PC-9 (cell line): ENCODE data around the gene ATF6.

Experiments
- CTCF ChIP-seq: fragments of 200-600 bp; sonication (generic); conservative IDR thresholded peaks from 2 replicates; pipeline ENCODE4 v1.6.1; 2017; ENCODE audit warnings: mixed run types, antibody characterized with exemption, mild to moderate bottlenecking, moderate library complexity
- EZH2 ChIP-seq: fragments of 200-600 bp; sonication (generic); IDR thresholded peaks from 2 replicates; pipeline ENCODE4 v1.8.0; 2017; ENCODE audit warnings: antibody characterized with exemption, low read depth

DNA sequence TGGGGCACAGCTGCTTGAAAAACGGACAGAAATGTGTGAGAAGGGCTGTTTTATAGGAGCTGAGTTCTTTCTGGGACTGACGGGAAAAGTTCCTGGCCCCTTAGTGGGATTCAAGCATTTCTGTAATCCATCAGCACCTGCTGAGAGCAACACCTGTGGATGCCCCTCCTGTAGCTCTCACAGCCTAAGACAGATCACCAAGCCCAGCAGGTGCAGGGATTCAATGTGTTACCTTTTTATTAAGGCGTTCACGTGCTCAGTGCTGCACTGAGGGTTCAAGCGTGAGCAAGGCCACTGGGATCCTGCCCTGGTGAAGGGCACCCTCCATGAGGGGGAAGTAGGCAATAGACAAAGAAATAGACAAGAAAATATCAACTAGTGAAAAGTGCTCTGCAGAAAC, 242.7 kb downstream of the ATF6 start:
- TF ChIP-seq CTCF (no peak), EZH2 (no peak)
